HepG2 (cell line): ENCODE data around the gene MTHFS. TPM values are rescaled to one million over a fixed set of nuclear protein-coding genes. Genes with fewer than 3 reads are reported as not detected.

Experiments
- BATF2 ChIP-seq: sonication (generic); formaldehyde crosslinking; IDR thresholded peaks from 2 replicates; pipeline ENCODE4 v1.8.0; 2022; ENCODE audit warnings: mild to moderate bottlenecking, missing genetic modification reagents, moderate library complexity
- BCL6 ChIP-seq: IDR thresholded peaks from 2 replicates; pipeline ENCODE4 v1.6.1; 2016; ENCODE audit warnings: missing genetic modification reagents, missing compliant biosample characterization
- BRD4 ChIP-seq: sonication (generic); formaldehyde crosslinking; IDR thresholded peaks from 2 replicates; pipeline ENCODE4 v1.4.0; 2020; ENCODE audit warnings: missing genetic modification reagents
- EHMT2 ChIP-seq: fragments of 200-600 bp; sonication (generic); IDR thresholded peaks from 2 replicates; pipeline ENCODE4 v1.7.0; 2017; ENCODE audit warnings: antibody characterized with exemption, low read depth, low read length, borderline replicate concordance
- FOXA3 ChIP-seq: IDR thresholded peaks from 2 replicates; pipeline ENCODE4 v1.6.1; 2016; ENCODE audit warnings: missing genetic modification reagents, missing compliant biosample characterization
- GATAD1 ChIP-seq: IDR thresholded peaks from 2 replicates; pipeline ENCODE4 v1.6.1; 2016; ENCODE audit warnings: missing genetic modification reagents, missing compliant biosample characterization
- HNF1A ChIP-seq, 2 experiments: sonication (generic) in 1 of 2; formaldehyde crosslinking in 1 of 2; IDR thresholded peaks; 2 replicates each; pipeline versions ENCODE4 v1.4.0 to v1.6.1; 2016 to 2020; ENCODE audit warnings: borderline replicate concordance in 1 of 2, low read depth in 1 of 2, mild to moderate bottlenecking in 1 of 2, missing genetic modification reagents in 1 of 2
- MTF2 ChIP-seq: sonication (generic); formaldehyde crosslinking; IDR thresholded peaks from 2 replicates; pipeline ENCODE4 v1.5.0; 2020; ENCODE audit warnings: missing genetic modification reagents, borderline replicate concordance
- PRDM4 ChIP-seq: sonication (generic); formaldehyde crosslinking; IDR thresholded peaks from 2 replicates; pipeline ENCODE4 v1.9.0; 2021; ENCODE audit warnings: missing genetic modification reagents, borderline replicate concordance
- SCMH1 ChIP-seq: sonication (generic); formaldehyde crosslinking; IDR thresholded peaks from 2 replicates; pipeline ENCODE4 v1.9.0; 2021; ENCODE audit warnings: missing genetic modification reagents, mild to moderate bottlenecking, borderline replicate concordance
- SP1 ChIP-seq, 2 experiments: fragments of 450-650 bp in 1 of 2; sonication (generic) in 1 of 2; formaldehyde crosslinking in 1 of 2; IDR thresholded peaks; 2 replicates each; pipeline versions ENCODE4 v1.4.0 to v1.6.1; 2016 to 2020; ENCODE audit warnings: missing genetic modification reagents in 1 of 2
- STAG1 ChIP-seq: sonication (generic); formaldehyde crosslinking; IDR thresholded peaks from 2 replicates; pipeline ENCODE4 v1.4.0; 2020; ENCODE audit warnings: missing genetic modification reagents
- WIZ ChIP-seq: sonication (generic); formaldehyde crosslinking; IDR thresholded peaks from 2 replicates; pipeline ENCODE4 v1.5.1; 2020; ENCODE audit warnings: mild to moderate bottlenecking, missing genetic modification reagents
- ZBTB14 ChIP-seq: sonication (generic); formaldehyde crosslinking; IDR thresholded peaks from 2 replicates; pipeline ENCODE4 v1.4.0; 2020; ENCODE audit warnings: missing genetic modification reagents
- ZNF18 ChIP-seq: sonication (generic); formaldehyde crosslinking; IDR thresholded peaks from 2 replicates; pipeline ENCODE4 v1.8.0; 2022; ENCODE audit warnings: mild to moderate bottlenecking, missing genetic modification reagents; ENCODE audit not compliant: insufficient replicate concordance
- ZNF446 ChIP-seq: sonication (generic); formaldehyde crosslinking; IDR thresholded peaks from 2 replicates; pipeline ENCODE4 v1.5.0; 2020; ENCODE audit warnings: mild to moderate bottlenecking, missing genetic modification reagents
- ZNF468 ChIP-seq: sonication (generic); formaldehyde crosslinking; IDR thresholded peaks from 2 replicates; pipeline ENCODE4 v1.8.0; 2022; ENCODE audit warnings: mild to moderate bottlenecking, moderate library complexity, missing genetic modification reagents
- ZNF703 ChIP-seq: sonication (generic); formaldehyde crosslinking; IDR thresholded peaks from 2 replicates; pipeline ENCODE4 v1.5.1; 2020; ENCODE audit warnings: missing genetic modification reagents, mild to moderate bottlenecking, moderate library complexity, borderline replicate concordance
- ZNF878 ChIP-seq: sonication (generic); formaldehyde crosslinking; IDR thresholded peaks from 2 replicates; pipeline ENCODE4 v1.8.1; 2023; ENCODE audit warnings: mild to moderate bottlenecking, missing genetic modification reagents, moderate library complexity
- ZSCAN25 ChIP-seq: sonication (generic); formaldehyde crosslinking; IDR thresholded peaks from 2 replicates; pipeline ENCODE4 v1.8.0; 2022; ENCODE audit warnings: mild to moderate bottlenecking, missing genetic modification reagents
- polyA plus RNA-seq, 8 experiments: library from polyadenylated mRNA; depleted of rRNA in 3 of 8; stranded (reverse) in 7 of 8; unstranded in 1 of 8; fragments of >200 nt; fragmentation: Illumina TruSeq in 4 of 8; extraction: Trizol in 4 of 8; gene quantifications; 2 replicates each; pipeline versions ENCODE4 v1.2.1 to v1.2.3, GENCODE V29; 2011 to 2016; ENCODE audit warnings: low read depth in 4 of 8, missing spikeins in 1 of 8, mixed read lengths in 1 of 8; ENCODE audit not compliant: insufficient read depth in 1 of 8
- total RNA-seq, 5 experiments: library from RNA; depleted of rRNA; stranded (reverse); fragments of >200 nt; fragmentation: Illumina TruSeq; extraction: Trizol; gene quantifications; 2 replicates each; pipeline ENCODE4 v1.2.3, GENCODE V29; 2016; ENCODE audit warnings: low read depth in 1 of 5

Gene MTHFS
- total and polyA plus RNA-seq, 2 of the 13 experiments (the other 11 are each of a cell fraction or from before 2014, with no cell fraction given): 37.0 to 49.7 TPM

GRCh38 chr15:79886124-79886523, 10.7 kb downstream of the MTHFS start (continued):
- TF ChIP-seq PRDM4 (CRISPR knock-in tag) (no peak), EHMT2 (no peak), MTF2 (CRISPR knock-in tag) (no peak), ZBTB14 (CRISPR knock-in tag) (no peak), BATF2 (CRISPR knock-in tag) (no peak), ZNF446 (CRISPR knock-in tag) (no peak), BRD4 (CRISPR knock-in tag) (no peak), ZSCAN25 (CRISPR knock-in tag) (no peak), ZNF703 (no peak), SCMH1 (CRISPR knock-in tag) (no peak), ZNF878 (CRISPR knock-in tag) (no peak; the same call in 1 of the 2 replicates), HNF1A (IDR thresholded peaks at IDR 0.05; ENCODE audit: low read depth) (peak; percentile 56), HNF1A (CRISPR knock-in tag; IDR thresholded peaks at IDR 0.05; ENCODE audit: borderline replicate concordance) (no peak), STAG1 (CRISPR knock-in tag) (no peak), ZNF18 (CRISPR knock-in tag) (peak; percentile 22), FOXA3 (peak; percentile 89), BCL6 (peak; percentile 86), SP1 (IDR thresholded peaks at IDR 0.05) (no peak), SP1 (CRISPR knock-in tag; IDR thresholded peaks at IDR 0.05) (no peak), WIZ (CRISPR knock-in tag) (no peak), GATAD1 (no peak), ZNF468 (CRISPR knock-in tag) (no peak)
